GM18870 (cell line): ENCODE results near the gene AQP12A.

ENCODE experiments used
- ATAC-seq: cut with Tn5 transposase; IDR thresholded peaks from one replicate; pipeline ENCODE4 v1.9.1; 2021; ENCODE audit warnings: moderate library complexity; ENCODE audit not compliant: unreplicated experiment

The AQP12A gene

DNA sequence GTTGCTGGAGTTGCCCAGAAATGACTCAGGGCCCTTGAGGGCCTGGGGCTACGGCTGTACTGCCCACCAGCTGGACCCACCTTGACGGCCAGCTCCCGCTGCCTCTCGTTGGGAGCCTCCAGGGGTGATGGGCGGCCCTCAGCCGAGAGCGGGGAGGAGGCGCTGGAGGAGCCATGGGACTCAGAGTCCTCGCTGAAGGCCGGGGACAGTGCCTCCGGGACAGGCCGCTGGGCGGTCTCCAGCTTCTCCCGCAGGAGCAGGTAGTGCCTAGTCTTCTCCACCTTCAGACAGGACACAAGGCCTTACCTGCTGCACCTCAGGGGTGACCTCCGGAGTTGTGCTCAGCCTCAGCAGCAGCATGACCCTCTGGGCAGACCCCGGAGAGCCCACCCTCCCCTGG lies 30.7 kb downstream of the AQP12A start:
- ATAC-seq: no peak

DNA sequence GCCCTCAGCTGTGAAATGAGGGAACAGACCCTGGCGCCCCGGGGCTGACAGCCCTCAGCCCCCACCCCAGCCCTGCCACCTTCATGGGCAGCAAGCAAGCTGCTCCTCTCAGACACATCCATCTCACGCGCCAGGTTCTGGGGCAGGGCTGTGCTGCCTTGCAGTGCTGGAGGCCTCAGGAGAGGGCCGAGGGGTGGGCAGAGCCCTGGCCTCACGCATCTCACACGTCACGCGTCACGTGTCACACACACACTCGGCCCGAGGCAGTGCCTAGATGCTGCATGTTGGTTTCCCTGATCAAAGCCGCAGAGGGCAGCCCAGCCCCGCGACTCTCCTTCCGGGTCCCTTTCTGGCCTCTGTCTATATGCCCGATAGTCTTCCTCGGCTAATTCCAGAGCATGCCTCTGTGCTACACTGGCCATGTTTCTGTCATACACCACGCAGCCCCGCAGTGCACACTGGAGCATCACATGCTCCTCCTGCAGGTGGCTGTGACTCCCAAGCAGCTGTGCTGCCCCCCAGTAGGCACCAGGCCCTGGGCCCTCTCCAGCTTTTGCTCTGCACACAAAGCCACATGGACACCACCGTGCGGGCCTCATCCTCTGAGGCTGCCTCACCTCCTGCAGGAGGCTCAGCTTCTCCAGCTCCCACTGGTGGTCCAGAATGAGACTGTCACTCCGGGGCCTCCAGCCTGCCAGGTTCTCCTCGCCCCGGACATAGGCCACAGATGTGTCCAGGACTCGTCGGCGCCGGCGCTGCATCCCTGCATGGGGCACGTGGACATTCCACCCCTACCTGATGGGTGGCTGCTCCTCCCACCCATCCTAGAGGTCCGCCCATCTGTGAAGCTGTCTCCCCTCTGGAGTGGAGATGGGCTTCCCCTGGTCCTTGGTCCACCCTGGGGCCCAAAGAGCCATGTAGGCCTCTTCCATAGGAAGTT lies 31.4 kb downstream of the AQP12A start:
- no peak for ATAC-seq

DNA sequence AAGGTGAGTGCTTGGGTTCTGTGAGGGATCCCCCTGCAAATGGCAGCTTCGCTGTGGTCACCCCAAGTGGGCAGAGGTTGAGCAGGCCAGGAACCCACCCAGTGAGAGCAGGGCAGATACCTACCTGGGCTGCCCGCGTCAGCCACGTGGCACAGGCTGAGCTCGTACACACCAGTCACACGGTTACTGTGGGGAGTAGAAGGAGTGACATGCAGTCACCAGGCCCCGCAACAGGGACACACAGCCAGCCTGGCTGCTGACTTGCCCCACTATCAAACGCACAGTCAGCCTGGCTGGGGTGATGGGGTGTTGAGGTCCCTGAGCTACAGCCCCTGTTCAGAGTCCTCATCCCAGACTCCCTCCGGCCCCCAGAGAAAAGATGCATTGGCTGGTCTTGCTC lies 32.2 kb downstream of the AQP12A start:
- no peak for ATAC-seq

DNA sequence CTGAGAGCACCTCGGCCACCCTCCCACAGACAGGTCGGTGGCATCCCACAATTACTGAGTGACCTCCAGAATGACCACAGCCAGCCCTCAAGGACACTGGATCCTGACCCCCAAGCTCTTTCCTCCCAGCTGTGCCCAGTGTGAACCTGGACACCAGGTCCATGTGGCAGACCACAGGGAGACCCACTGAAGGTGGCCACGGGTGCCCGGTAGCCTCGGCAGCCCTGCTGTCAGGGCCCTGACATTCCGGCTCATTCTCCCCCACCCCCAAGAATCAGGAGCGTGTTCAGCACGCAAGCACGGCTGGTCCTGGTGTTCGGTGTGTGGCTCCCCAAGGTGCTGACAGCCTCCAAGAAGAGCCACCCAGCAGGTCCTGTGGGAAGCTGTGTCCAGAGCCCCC lies 32.8 kb downstream of the AQP12A start:
- no peak for ATAC-seq

DNA sequence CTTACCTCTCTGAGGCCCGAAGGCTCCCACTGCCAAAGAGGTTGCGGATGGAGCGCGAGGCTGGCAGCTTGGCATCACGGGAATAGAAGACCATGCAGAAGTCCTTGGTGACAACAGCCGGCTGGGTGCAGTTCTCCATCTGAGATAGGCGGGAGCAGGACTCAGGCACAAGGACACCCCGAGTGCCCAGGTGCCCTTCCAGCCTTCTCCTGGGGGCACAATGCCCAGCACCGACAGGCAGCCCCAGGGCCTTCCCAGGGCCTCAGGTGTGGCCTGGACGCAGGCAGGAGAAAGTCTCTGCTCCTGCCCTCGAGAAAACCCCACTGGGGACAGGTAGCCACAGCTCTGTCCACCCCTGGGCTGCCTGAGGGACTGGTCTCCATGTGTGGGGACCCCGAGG lies 33.6 kb downstream of the AQP12A start:
- ATAC-seq: no peak

DNA sequence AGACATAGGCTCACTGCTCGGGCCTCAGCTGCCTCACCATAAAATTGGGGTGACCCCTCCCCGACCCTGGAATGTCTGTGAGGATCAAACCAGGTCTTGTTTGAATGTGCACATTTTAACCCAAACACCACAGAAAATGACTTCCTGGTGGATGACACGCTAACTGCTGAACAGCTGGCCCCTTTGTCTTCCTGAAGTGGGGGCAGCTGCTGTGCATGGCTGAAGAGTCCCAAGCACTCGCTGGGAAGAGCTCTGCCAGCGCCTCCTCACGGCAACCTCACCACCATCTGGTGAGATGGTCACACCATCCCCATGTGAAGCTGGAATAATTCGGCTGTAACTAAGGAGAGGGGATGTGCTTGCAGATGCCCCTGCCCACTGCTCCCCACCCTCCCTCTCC lies 34.0 kb downstream of the AQP12A start:
- no peak for ATAC-seq

DNA sequence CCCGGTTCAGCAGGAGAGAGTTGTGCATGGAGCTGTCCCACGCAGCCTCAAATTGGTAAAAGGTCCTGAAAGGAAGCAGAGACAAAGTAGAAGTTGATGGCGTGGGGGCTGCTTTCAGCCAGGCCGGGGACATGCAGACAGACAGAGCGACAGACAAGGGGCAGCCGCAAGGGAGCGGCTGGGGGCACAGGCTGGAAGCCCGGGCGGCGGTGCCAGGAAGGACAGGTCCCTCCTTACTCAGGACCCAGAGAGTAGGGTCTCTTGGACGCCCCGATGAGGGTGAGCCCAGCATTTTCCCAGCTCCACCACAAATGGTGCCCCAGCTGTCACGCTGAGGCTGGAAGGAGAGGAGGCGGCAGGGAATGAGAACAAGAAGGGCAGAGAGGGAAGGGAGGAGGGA lies 35.2 kb downstream of the AQP12A start:
- no peak for ATAC-seq

DNA sequence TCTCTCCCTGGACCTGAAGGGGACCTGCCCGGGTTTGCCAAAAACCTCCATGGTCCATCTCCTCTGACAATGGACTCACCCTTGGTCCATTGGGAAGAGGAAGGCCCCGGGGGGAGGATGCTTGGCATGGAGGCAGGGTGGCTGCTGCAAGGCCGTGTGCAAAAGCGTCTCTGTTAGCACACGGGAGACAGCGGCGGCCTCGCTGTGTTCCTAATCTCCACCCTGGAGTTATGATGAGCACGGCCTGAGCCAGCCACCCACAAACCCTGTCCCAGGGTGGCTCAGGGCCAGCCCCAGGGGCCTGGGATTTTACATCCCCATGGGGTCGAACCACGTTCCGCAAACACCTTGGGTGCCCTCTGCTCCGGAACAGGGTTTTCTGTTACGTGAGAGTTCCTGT lies 35.8 kb downstream of the AQP12A start:
- ATAC-seq: no peak

DNA sequence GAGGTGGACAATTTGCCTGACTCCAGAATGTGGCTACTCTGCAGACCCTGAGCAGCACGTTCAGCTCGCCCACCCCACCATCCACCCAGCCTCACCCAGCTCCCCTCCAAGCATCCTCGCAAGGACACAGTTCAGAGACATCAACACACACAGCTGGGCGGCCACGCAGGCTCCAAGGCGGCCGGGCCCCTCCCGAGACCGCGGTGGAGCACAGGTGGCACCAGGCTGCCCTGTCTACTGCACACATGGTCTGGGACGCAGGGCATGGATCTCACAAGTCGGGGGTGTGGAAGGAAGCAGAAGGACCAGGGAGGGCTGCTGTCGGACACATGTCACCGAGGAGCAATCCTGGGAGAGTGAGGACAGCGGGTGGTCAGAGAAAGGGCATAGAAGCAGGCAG lies 36.2 kb downstream of the AQP12A start:
- ATAC-seq: no peak

DNA sequence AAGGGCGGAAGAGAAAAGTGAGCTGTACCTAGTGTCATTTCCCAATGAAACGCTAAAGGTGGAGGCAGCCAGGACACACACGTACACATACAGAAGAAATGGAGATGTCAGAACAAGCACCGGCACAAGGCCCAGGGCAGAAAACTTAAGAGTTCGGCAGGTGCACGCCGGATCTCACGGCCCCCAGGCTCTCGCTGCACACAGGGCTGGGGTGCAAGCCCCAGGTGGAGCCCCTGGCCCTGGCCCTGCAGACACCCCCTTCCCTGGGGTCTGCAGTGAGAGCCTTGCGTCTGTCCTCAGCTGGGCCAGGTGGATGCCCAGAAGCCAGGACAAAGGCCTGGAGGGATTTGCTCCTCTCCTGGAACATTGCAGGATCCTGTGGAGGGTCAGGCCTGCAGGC lies 36.7 kb downstream of the AQP12A start:
- ATAC-seq: no peak

DNA sequence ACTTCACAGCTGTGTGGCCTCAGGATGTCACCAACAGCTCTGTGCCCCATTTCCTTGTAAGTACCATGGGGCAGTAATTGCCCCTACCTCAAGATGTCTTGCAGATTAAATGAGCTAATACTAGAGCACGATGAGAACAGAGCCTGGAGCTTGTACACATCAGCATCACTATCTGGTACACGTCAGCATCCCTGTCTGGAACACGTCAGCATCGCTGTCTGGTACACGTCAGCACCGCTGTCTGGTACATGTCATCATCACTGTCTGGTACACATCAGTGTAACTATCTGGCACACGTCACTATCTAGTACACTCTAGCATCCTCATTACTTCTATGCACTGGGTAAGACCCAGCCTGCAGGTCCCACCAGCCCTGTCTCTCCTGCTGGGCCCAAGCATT lies 37.2 kb downstream of the AQP12A start:
- no peak for ATAC-seq

DNA sequence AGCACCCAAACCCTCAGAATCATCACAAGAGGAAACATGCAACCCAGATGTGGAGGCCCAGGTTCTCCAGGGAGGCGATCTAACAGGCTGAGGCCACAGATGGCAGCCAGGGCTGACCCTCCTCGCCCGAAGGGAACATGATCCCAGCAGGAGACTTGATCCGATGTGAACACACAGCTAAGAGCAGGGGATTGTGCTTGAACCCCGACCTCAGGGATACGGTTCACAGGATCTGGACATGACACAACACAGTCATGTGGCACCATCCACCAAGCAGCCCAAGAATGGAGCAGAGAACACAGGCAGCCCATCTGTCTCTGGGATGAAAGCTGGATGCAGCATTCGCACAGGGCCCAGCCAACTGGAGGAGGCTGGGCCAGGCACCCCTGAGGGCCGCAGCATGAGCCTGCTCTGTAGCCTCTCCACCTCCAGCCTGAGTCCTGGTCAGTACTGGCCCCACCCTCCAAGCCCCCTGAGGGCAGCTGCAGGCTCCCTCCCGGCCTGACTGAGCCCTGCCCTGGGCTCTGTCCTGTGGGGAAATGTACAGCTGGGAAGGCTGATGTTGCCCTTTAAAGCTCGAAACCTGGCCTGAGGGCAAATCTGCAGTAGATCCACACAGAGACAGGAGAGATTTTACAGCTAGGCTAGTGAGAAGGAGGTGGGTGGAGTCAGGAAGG lies 39.0 kb downstream of the AQP12A start:
- ATAC-seq: no peak

DNA sequence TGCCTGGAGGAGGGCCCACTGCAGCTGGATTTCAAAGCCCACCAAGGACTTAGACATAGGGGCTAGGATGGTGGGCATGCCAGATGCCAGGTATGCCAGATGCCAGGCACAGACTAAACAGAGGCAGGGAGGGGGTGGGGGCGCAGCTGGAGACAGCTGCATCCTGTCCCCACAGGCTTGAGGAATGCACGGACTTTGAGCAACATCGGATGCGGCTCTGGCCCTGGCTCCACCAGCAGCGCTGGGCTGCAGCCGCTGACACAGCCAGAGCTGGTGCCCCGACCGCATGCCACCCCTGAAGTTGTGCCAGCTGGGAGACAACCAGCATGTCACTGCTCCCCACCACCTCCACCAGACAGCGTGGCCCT lies 39.5 kb downstream of the AQP12A start:
- ATAC-seq: no peak

DNA sequence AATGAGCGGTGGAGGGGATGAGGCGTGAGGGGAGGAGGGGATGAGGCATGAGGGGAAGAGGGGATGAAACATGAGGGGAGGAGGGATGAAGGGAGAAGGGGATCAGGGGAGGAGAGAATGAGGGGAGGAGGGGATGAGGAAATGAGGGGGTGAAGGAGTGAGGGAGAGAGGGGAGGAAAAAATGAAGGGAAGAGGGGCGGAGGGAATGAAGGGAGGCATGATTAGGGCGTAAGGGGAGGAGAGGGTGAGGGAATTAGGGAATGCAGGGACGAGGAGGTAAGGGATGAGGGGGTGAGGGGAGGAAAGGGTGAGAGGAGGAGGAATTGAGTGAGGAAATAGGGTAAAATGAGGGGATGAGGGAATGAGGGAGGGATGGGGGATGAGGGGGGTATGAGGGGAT lies 40.5 kb downstream of the AQP12A start:
- no peak for ATAC-seq

DNA sequence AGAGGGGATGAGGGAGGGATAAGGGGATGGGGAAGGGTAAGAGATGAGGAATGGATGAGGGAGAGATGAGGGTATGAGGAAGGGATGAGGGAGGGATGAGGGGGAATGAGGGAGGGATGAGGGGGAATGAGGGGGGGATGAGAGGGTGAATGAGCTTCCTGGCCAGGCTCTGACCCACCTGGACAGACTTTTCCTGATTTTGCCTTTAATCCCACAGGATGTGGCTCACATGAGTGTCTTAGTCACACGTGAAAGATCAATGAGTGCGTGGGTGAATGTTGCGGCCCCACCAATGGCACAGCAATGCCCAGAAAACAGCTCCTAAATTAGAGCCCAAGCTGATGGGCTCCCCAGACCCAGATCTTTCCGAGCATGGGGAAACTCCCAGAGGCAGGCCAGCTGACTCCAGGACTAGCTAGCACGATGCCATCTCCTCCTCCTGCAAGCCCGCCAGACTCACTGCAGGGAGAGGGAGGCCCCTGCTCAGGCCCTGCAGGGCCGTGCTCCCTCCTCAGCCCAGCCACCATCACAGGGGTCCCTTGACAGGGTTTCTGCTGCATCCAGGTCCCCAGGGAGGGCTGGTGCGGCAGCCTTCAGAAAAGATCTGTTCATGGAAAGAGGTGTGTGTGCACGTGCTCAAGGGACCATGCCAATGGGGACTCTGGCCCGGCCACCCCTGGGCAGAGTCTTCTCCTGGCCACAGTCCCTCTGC lies 41.4 kb downstream of the AQP12A start:
- no peak for ATAC-seq

DNA sequence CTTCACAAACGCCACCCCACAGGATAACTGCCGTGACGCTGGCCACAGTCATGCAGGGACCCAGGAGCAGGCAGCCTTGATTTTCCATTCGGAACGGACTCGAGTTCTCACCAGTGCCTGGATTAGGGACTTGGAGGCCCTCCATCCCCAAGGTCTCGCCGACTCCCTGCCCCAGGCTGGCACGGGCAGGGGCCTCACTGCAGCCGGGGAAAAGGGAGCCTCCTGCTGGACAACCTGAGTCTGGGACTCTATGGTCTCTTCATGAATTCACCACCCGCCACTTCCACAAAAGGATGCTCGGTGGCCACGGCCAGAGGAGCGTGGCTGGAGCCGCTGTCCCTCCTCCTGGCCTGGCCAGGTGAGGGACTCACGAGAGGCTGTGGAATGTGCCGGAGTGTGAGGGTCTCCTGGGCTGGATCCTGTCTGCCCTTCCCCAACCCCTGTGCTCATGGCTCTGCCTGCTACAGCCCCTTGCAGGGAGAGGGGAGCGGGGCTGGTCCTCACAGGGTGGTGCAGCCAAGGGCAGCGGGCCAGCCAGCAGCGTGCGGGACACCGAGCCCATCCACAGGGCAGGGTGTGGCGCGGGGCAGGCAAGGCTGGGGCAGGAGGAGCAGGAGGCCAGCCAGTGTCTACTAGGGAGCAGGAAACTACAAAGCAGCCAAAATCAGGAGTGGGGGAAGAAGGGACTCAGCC lies 42.3 kb downstream of the AQP12A start:
- no peak for ATAC-seq

DNA sequence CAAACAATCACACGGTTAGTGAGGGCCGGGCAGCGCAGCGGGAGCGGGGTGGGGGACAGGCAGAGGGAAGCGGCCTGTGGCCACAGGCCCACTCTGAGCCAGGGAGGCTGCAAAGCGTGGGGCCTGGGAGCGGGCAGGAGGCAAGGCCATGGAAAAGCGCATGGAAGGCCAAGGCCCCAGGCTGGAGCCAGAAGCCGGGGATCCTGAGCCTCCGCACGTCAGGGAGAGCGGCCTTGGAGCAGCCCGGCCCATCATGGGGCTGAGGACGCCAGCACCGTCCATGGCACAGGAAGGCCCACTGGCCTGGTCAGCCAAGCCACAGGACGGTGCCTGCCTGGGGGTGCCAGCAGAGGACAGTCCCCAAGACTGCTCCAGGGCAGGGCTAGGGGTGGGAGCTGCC lies 43.1 kb downstream of the AQP12A start:
- ATAC-seq: no peak

DNA sequence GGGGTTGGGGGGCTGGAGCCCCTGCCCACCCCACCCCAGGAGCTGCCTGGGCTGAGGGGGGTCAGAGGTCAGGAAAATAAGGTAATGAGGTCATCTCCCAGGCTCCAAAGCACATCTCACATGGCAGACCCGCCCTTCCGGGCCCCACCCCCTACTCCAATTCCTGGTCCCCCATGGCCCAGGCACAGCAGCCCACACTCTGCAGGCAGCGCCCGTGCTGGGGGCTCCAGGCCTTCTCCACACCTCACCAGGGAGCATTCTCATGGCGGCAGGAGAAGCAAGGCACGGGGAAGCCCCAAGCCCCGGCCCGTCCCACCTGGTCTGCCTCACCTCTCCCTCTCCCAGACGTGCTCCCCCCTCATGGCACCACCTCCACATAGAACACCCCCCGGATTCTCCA lies 43.8 kb downstream of the AQP12A start:
- ATAC-seq: no peak

DNA sequence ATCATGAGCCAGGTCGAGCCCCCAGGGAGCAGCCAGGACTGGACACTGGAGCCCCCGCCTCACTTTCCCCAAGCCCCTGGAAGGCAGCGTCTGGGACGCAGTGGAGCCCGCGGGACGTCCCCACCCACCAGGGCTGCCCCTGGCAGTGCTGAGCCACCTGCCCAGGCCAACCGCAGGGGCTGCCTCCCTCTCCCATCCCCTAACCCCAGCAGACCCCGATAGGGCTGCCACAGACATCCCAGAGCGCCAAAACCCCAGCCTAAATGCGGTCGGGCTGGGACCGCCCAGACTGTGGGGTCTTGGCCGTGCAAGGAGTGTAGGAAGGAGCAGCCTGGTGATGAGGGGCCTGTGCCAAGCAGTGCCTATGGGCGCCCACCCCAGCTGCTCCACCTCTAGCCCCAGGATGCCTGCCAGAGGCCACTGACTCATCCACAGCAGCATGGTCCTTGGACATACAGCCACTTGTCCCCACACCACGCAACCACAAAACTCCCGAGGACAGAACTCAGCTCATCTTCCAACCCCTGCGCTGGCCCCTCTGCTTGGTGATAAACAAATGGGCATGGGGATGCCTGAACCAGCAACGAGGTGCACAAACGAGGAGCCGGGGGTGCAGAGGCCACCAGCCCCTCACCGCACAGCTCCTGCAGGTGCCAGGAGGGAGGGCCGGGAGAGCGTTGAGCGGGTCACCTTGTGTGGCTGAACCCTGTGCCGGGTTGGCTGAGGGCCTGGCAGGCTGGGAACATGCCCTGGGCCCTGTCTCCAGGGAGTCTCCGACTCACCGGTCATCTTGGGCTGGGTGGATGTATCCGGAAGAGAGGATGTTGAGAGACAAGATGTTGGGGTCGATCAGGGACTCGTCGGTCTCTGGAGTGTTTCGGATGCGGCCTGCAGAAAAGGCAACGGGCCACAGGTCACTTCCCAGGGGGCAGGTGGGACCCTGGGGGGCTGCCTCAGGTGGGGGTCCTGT lies 44.9 kb downstream of the AQP12A start:
- ATAC-seq: no peak

DNA sequence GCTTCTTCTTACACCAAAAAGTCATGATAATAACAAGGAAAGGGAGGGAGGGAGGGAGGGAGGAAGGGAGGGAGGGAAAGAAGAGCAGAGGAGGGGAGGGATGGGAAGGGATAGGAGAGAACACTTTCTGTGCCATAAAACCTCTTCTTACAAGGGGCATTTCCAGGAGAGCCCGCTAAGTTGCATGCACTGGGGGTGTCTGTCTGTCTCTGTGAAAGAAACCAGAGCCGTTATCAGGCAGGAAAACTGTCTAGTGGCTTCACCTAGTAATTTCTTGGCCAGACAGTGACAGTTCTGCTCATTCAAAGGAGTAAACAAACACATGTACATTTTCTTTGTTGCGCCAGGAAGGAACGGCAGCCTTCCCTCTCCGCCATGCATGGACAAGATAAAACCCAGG lies 45.8 kb downstream of the AQP12A start:
- ATAC-seq: no peak
